Measurements from ENCODE around the gene BACH2.
"Not testable (repeated sequence)": the region's sequence is repeated elsewhere in the genome, so short reads cannot be mapped to it uniquely, and the experiment has no call there.

BACH2 gene

GRCh38 chr6:89921197-89921596 is 375.4 kb downstream of the BACH2 start:
- H3K4me3 ChIP-seq (ENCODE audit: low read depth, low read length) = no peak overlapping the region
- TF ChIP-seq, protein P1, sequence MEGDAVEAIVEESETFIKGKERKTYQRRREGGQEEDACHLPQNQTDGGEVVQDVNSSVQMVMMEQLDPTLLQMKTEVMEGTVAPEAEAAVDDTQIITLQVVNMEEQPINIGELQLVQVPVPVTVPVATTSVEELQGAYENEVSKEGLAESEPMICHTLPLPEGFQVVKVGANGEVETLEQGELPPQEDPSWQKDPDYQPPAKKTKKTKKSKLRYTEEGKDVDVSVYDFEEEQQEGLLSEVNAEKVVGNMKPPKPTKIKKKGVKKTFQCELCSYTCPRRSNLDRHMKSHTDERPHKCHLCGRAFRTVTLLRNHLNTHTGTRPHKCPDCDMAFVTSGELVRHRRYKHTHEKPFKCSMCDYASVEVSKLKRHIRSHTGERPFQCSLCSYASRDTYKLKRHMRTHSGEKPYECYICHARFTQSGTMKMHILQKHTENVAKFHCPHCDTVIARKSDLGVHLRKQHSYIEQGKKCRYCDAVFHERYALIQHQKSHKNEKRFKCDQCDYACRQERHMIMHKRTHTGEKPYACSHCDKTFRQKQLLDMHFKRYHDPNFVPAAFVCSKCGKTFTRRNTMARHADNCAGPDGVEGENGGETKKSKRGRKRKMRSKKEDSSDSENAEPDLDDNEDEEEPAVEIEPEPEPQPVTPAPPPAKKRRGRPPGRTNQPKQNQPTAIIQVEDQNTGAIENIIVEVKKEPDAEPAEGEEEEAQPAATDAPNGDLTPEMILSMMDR (IDR thresholded peaks at IDR 0.05; ENCODE audit: borderline replicate concordance, insufficient read depth, low read depth, low read length) = no peak

- TF ChIP-seq, protein P1 (IDR thresholded peaks at IDR 0.05; ENCODE audit: borderline replicate concordance, insufficient read depth, low read depth, low read length) = no peak
These were observed 378.8 kb downstream of the BACH2 start for GRCh38 chr6:89917801-89918366.

GRCh38 chr6:89917216-89917615 is 379.4 kb downstream of the BACH2 start:
- H3K4me3 ChIP-seq (ENCODE audit: low read depth, low read length) = no peak overlapping the region

More at GRCh38 chr6:89917801-89918366, 378.8 kb downstream of the BACH2 start:
- H3K4me3 ChIP-seq (ENCODE audit: low read depth, low read length) = no peak overlapping the region

DNA sequence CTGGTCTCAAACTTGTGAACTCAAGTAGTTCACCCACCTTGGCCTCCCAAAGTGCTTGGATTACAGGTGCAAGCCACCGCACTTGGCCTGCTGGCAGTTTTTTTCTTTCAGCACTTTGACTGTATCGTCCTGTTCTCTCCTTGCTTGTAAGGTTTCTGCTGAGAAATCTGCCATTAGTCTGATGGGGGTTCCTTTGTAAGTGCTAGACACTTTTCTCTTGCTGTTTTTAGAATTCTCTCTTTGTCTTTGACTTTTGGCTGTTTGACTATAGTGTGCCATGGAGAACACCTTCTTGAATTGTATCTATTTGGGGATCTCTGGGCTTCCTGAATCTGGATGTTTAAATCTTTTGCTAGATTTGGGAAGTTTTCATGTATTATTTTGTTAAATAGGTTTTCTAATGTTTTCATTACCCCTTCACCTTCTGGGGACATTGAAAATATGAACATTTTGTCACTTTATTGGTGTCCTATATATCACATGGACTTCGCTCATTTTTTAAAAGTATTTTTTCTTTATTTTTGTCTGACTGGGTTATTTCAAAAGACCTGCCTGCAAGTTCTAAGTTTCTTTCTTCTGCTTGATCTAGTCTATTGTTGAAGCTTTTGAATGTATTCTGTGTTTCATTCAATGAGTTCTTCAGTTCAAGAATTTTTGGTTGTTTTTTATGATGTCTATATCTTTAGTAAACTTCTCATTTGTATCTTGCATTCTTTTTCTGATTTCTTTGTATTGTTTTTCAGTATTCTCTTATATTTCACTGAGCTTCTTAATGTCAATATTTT is 380.3 kb downstream of the BACH2 start:
- H3K4me3 ChIP-seq (ENCODE audit: low read depth, low read length) = no peak overlapping the region
- TF ChIP-seq, protein P1 (IDR thresholded peaks at IDR 0.05; ENCODE audit: borderline replicate concordance, insufficient read depth, low read depth, low read length) = no peak

More at GRCh38 chr6:89917216-89917615, 379.4 kb downstream of the BACH2 start:
- TF ChIP-seq, protein P1 (IDR thresholded peaks at IDR 0.05; ENCODE audit: borderline replicate concordance, insufficient read depth, low read depth, low read length) = no peak

DNA sequence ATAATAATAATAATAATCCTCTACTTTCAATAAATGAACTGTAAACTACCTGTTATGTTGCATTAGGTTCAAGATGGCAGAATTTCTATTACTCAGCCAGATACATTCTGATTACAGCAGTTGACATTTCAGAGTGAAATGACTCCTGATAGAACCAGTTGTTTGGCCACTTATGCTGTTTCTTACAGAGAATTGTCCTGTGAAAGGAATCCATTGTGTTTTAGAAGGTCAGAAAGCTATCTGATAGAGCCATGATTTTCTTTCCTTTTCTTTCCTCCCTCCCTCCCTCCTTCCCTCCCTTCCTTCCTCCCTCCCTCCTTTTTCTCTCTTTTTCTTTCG is 385.8 kb downstream of the BACH2 start:
- no peak overlapping the region for H3K4me3 ChIP-seq (ENCODE audit: low read depth, low read length)
- TF ChIP-seq, protein P1 (IDR thresholded peaks at IDR 0.05; ENCODE audit: borderline replicate concordance, insufficient read depth, low read depth, low read length) = no peak

GRCh38 chr6:89910001-89910901 is 386.4 kb downstream of the BACH2 start:
- not testable (repeated sequence) for H3K4me3 ChIP-seq (ENCODE audit: low read depth, low read length)

- TF ChIP-seq, protein P1 (IDR thresholded peaks at IDR 0.05; ENCODE audit: borderline replicate concordance, insufficient read depth, low read depth, low read length) = no peak
- H3K4me3 ChIP-seq (ENCODE audit: low read depth, low read length) = no peak overlapping the region
These were observed 401.3 kb downstream of the BACH2 start for GRCh38 chr6:89895276-89895874.

All from GM12875 (cell line).